ENCODE measurements around the gene JPH3.

JPH3 gene

DNA sequence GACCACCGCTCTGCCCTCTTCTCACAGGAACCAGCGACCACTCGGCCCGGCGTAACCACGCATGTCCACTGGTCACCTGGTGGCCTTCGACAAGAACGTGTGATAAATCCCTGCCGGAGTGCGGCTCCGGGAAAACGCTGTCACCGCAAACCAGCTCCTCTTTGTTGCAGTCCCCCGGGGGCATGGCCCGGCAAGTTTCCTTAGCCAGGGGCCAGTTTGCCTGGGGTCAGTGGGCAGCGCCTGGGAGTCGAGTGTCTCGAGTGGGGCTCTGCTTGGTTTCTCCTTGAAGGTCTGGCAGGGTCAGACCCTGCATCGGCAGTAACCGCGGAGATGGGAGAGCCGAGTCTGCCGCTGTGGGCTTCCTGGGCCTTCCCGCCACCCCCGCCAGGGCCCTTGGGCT is 52.5 kb downstream of the JPH3 start:
- no peak for TF ChIP-seq L3MBTL2 (conservative IDR thresholded peaks at IDR 0.05)
- TF ChIP-seq NFRKB (IDR thresholded peaks at IDR 0.05): no peak
- TF ChIP-seq FOXK2 (IDR thresholded peaks at IDR 0.05): no peak
- no peak for TF ChIP-seq CTBP1 (IDR thresholded peaks at IDR 0.05; ENCODE audit: borderline replicate concordance)
- TF ChIP-seq ELF4 (IDR thresholded peaks at IDR 0.05): no peak
- no peak for TF ChIP-seq SUZ12 (IDR thresholded peaks at IDR 0.05)
- no peak for TF ChIP-seq BHLHE40 (IDR thresholded peaks at IDR 0.05; ENCODE audit: borderline replicate concordance)
- TF ChIP-seq PKNOX1 (IDR thresholded peaks at IDR 0.05): no peak
- TF ChIP-seq LEF1 (IDR thresholded peaks at IDR 0.05; ENCODE audit: borderline replicate concordance): no peak
- TF ChIP-seq HDGF (IDR thresholded peaks at IDR 0.05; ENCODE audit: borderline replicate concordance): no peak
- no peak for TF ChIP-seq SP1 (IDR thresholded peaks at IDR 0.05)
- TF ChIP-seq FOXA1 (IDR thresholded peaks at IDR 0.05): no peak
- no peak for TF ChIP-seq ZNF384 (IDR thresholded peaks at IDR 0.05)
- no peak for TF ChIP-seq ARNT (IDR thresholded peaks at IDR 0.05)
- TF ChIP-seq FOXM1 (IDR thresholded peaks at IDR 0.05; ENCODE audit: borderline replicate concordance): no peak
- TF ChIP-seq TARDBP (IDR thresholded peaks at IDR 0.05): no peak
- ChIA-PET POLR2A (no interaction called here), CTCF (no interaction called here)
- DNase-seq (ENCODE audit: extremely low spot score): no peak

DNA sequence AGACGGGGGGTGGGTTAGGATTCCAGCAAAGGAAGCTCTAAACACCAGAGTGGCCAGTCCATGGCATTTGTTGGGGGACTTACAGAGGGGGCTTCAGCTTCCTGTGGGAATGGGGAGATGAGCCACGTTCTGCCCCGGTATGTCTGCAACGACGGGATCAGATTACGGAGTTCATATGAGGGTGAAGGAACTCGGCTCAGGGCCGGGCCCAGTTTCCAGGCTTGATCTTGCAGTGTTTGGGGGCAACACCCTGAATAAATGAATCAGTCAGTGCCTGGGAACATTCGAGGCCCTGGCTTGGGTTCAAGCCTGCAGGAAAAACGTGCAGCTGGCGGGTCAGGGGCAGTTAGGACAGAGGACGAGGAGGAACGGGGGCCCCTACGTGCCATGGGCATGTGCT is 54.0 kb downstream of the JPH3 start:
- ChIA-PET POLR2A (no interaction called here), CTCF (no interaction called here)
- TF ChIP-seq SP1 (IDR thresholded peaks at IDR 0.05) (no peak), NFRKB (IDR thresholded peaks at IDR 0.05) (no peak), L3MBTL2 (conservative IDR thresholded peaks at IDR 0.05) (no peak), SUZ12 (IDR thresholded peaks at IDR 0.05) (no peak), FOXK2 (IDR thresholded peaks at IDR 0.05) (no peak), FOXM1 (IDR thresholded peaks at IDR 0.05; ENCODE audit: borderline replicate concordance) (no peak), HDGF (IDR thresholded peaks at IDR 0.05; ENCODE audit: borderline replicate concordance) (no peak), ELF4 (IDR thresholded peaks at IDR 0.05) (no peak), PKNOX1 (IDR thresholded peaks at IDR 0.05) (no peak), BHLHE40 (IDR thresholded peaks at IDR 0.05; ENCODE audit: borderline replicate concordance) (no peak), TARDBP (IDR thresholded peaks at IDR 0.05) (no peak), ARNT (IDR thresholded peaks at IDR 0.05) (no peak)
- no peak for DNase-seq (ENCODE audit: extremely low spot score)

GRCh38 chr16:87657621-87658192 is 55.4 kb downstream of the JPH3 start:
- POLR2A ChIA-PET: no interaction called here
- TF ChIP-seq TARDBP (IDR thresholded peaks at IDR 0.05) (no peak), ZNF384 (IDR thresholded peaks at IDR 0.05) (no peak)
- DNase-seq (ENCODE audit: extremely low spot score): peak; percentile 42
- CTCF ChIA-PET: interaction anchor here (0.6 kb wide), 1 partner anchor 194 kb away, joined by 3 read pairs; no protein-coding TSS in a partner anchor

DNA sequence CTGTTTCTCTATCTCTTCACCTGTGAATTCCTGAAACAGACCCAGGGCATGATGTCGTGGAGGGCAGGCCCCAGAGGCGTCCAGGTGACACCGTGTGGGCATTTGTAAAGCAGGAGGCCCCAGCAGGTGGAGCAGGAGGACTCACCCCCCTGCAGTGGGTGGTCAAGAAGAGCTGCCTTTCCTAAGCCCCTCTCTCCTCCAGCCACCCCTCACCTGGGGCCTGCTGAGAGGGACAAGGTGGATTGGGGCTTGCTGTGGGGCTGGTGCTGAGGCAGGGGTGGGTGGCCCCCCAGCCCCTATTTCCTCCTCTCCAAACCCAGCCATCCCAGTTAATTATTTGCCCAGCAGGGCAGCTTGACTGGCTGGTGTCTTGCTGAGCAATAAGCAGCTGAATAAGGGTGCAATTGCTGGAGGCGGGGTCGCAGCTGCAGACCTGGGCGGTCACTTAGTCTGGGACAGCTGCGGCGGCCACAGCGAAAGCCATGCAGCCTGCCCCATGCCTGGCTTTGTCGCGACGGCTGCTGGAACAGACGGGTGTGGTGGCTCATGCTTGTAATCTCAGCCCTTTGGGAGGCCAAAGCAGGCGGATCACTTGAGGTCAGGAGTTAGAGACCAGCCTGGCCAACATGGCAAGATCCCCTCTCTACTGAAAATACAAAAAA is 56.4 kb downstream of the JPH3 start:
- DNase-seq (ENCODE audit: extremely low spot score): no peak
- ChIA-PET CTCF (interaction anchor here (0.6 kb wide), 1 partner anchor 193 kb away, joined by 3 read pairs; no protein-coding TSS in a partner anchor), POLR2A (no interaction called here)
- no peak for TF ChIP-seq LEF1 (IDR thresholded peaks at IDR 0.05; ENCODE audit: borderline replicate concordance)

- peak; percentile 42 for DNase-seq (ENCODE audit: extremely low spot score)
- ChIA-PET CTCF (no interaction called here), POLR2A (no interaction called here)
- TF ChIP-seq PKNOX1 (IDR thresholded peaks at IDR 0.05) (no peak), CTBP1 (IDR thresholded peaks at IDR 0.05; ENCODE audit: borderline replicate concordance) (no peak), L3MBTL2 (conservative IDR thresholded peaks at IDR 0.05) (no peak)
Measured at GRCh38 chr16:87661561-87661960, 59.3 kb downstream of the JPH3 start.

- POLR2A ChIA-PET: no interaction called here
- CTCF ChIA-PET: interaction anchor here (0.6 kb wide), 1 partner anchor 29 kb away, joined by 3 read pairs; no protein-coding TSS in a partner anchor
- no peak for DNase-seq (ENCODE audit: extremely low spot score)
- no peak for TF ChIP-seq FOXM1 (IDR thresholded peaks at IDR 0.05; ENCODE audit: borderline replicate concordance)
- TF ChIP-seq CTBP1 (IDR thresholded peaks at IDR 0.05; ENCODE audit: borderline replicate concordance): no peak
- TF ChIP-seq HDGF (IDR thresholded peaks at IDR 0.05; ENCODE audit: borderline replicate concordance): no peak
- TF ChIP-seq L3MBTL2 (conservative IDR thresholded peaks at IDR 0.05): no peak
- no peak for TF ChIP-seq SUZ12 (IDR thresholded peaks at IDR 0.05)
- no peak for TF ChIP-seq BHLHE40 (IDR thresholded peaks at IDR 0.05; ENCODE audit: borderline replicate concordance)
- no peak for TF ChIP-seq FOXK2 (IDR thresholded peaks at IDR 0.05)
- no peak for TF ChIP-seq SP1 (IDR thresholded peaks at IDR 0.05)
- TF ChIP-seq LEF1 (IDR thresholded peaks at IDR 0.05; ENCODE audit: borderline replicate concordance): no peak
- TF ChIP-seq TARDBP (IDR thresholded peaks at IDR 0.05): no peak
- TF ChIP-seq NFRKB (IDR thresholded peaks at IDR 0.05): no peak
- no peak for TF ChIP-seq PKNOX1 (IDR thresholded peaks at IDR 0.05)
- no peak for TF ChIP-seq ARNT (IDR thresholded peaks at IDR 0.05)
Measured at GRCh38 chr16:87662254-87663204, 60.2 kb downstream of the JPH3 start.

Measured in HEK293T (cell line).